Measurements from ENCODE around the gene ADD2. TPM values are rescaled to one million over a fixed set of nuclear protein-coding genes. Genes with fewer than 3 reads are reported as not detected.

ADD2 gene
- total RNA-seq, 1 experiment from 2014 or later, result 3.5 TPM

DNA sequence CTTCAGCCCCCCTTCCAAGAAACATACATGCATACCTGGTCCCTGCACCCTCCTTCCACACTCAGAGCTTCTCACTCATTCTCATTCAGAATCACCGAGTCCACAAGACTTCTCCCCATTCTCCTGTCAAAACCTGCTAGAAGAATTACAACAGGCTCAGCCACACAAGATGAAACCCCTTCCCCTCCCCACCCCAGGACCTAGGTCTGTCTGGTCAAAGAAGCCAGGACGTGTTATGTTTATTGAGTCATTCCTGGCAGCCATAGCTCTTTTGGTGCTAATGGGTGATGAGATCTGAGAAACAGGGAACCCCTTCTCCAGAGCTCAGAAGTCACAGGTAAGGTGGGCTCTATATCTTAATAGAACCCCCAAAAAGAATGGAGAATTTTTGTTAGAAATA lies 1.4 kb upstream of the ADD2 start:
- no peak overlapping the region for H2AFZ ChIP-seq
- no peak for DNase-seq
- H3K79me2 ChIP-seq (ENCODE audit: low read depth), result no peaks in the 10 kb centered on the region
- no peak overlapping the region for H3K4me3 ChIP-seq
- intact Hi-C loops (cut with micrococcal nuclease; ENCODE audit: unreplicated experiment), result no loop called here
- no peaks in the 10 kb centered on the region for H3K36me3 ChIP-seq (ENCODE audit: low read depth)
- CTCF ChIA-PET, result interaction anchor here (0.6 kb wide), 2 partner anchors 27 to 50 kb away, joined by 3 read pairs; no protein-coding TSS in a partner anchor
- no peaks in the 10 kb centered on the region for H3K4me1 ChIP-seq (replicated peaks; ENCODE audit: insufficient read depth)
- no peak overlapping the region for H3K27ac ChIP-seq
- POLR2A ChIA-PET (ENCODE audit: unreplicated experiment), result no interaction called here
- no peaks in the 10 kb centered on the region for H3K9me3 ChIP-seq (ENCODE audit: insufficient read depth, low read depth)
- TF ChIP-seq, protein P1, sequence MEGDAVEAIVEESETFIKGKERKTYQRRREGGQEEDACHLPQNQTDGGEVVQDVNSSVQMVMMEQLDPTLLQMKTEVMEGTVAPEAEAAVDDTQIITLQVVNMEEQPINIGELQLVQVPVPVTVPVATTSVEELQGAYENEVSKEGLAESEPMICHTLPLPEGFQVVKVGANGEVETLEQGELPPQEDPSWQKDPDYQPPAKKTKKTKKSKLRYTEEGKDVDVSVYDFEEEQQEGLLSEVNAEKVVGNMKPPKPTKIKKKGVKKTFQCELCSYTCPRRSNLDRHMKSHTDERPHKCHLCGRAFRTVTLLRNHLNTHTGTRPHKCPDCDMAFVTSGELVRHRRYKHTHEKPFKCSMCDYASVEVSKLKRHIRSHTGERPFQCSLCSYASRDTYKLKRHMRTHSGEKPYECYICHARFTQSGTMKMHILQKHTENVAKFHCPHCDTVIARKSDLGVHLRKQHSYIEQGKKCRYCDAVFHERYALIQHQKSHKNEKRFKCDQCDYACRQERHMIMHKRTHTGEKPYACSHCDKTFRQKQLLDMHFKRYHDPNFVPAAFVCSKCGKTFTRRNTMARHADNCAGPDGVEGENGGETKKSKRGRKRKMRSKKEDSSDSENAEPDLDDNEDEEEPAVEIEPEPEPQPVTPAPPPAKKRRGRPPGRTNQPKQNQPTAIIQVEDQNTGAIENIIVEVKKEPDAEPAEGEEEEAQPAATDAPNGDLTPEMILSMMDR (conservative IDR thresholded peaks at IDR 0.05), result no peak
- no peak for TF ChIP-seq EZH2 (IDR thresholded peaks at IDR 0.05; ENCODE audit: low read depth)
- no peaks in the 10 kb centered on the region for H3K9me2 ChIP-seq (ENCODE audit: insufficient read depth)
- no TSS peak for BruUV-seq (replicated peaks)
- H3K4me2 ChIP-seq, result no peak overlapping the region
- peaks cover 37% of the 10 kb centered on the region; the same call in 1 of the 2 replicates for H3K27me3 ChIP-seq (ENCODE audit: insufficient read depth, low read depth)
- no peaks in the 10 kb centered on the region for H3F3A ChIP-seq (ENCODE audit: insufficient read depth, low read depth)
- H4K20me1 ChIP-seq (ENCODE audit: insufficient read depth), result no peaks in the 10 kb centered on the region

DNA sequence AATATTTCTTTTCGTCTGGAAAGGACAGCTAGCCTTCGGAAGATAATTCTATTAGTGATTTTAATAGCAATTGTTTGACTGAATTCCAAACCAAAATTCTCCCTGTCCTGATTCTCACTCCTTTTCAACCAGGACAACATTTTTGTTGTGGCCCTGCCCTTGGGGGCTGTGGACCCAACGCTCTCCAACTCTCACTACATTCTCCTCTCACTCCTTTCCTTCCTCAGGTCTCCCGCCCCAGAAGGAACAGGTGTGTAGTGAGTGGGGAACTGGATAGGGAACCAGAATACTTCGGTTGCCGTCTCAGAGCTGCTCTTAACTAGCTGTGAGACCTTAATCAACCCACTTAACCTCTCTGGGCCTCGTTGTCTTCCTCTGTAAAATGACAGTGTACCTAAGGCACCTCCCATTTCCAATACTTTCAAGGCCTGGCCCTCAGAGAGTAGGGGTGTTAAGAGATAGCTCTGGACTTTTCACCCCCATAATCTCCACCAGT lies 638 bp upstream of the ADD2 start:
- POLR2A ChIA-PET (ENCODE audit: unreplicated experiment), result no interaction called here
- CTCF ChIA-PET, result interaction anchor here (0.5 to 0.6 kb wide), 2 partner anchors 49 to 1423 kb away, joined by 3 read pairs; no protein-coding TSS in a partner anchor
- TF ChIP-seq, protein P1 (conservative IDR thresholded peaks at IDR 0.05), result no peak
- Histone ChIP-seq H3K27ac (no peak overlapping the region), H3K9me2 (ENCODE audit: insufficient read depth) (no peaks in the 10 kb centered on the region), H3K9me3 (ENCODE audit: insufficient read depth, low read depth) (no peaks in the 10 kb centered on the region), H3K79me2 (ENCODE audit: low read depth) (no peaks in the 10 kb centered on the region), H3K4me1 (replicated peaks; ENCODE audit: insufficient read depth) (no peaks in the 10 kb centered on the region), H3K4me2 (no peak overlapping the region), H3F3A (ENCODE audit: insufficient read depth, low read depth) (no peaks in the 10 kb centered on the region), H3K4me3 (no peak overlapping the region), H2AFZ (no peak overlapping the region), H4K20me1 (ENCODE audit: insufficient read depth) (no peaks in the 10 kb centered on the region), H3K36me3 (ENCODE audit: low read depth) (no peaks in the 10 kb centered on the region), H3K27me3 (ENCODE audit: insufficient read depth, low read depth) (peaks cover 36% of the 10 kb centered on the region; the same call in 1 of the 2 replicates)
- no TSS peak for BruUV-seq (replicated peaks)
- intact Hi-C loops (cut with micrococcal nuclease; ENCODE audit: unreplicated experiment), result no loop called here
- no peak for DNase-seq

DNA sequence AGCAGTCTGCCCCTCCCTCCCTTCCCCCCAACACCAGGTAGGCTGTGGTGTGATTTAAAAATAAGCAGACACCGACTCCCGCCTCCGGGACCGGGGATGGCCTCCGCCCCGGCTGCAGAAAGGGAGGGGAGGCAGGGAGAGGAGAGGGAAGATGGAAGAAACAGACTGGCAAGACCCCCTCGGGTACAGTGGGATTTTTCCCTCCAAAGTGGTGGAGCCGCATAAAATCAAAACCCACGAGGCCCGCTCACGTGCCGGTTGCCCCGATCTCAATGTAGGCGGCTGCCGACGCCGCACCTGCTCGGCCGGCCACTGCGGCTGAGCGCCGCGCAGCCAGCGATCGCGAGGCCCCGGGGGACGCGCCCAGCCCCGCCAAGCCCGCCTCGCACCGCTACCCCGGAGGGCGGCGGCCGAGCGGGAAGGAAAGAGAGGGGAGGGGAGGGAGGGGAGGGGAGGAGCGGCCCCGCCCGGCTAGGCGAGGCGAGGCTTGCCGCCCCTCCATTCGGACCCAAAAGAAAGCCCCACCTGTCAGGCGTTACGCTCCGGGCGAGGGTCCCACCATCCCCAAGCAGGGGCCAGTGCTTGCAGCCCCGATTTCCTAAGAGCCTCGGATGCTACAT lies 811 bp downstream of the ADD2 start:
- peaks cover 32% of the 10 kb centered on the region; the same call in 1 of the 2 replicates for H3K27me3 ChIP-seq (ENCODE audit: insufficient read depth, low read depth)
- BruUV-seq (replicated peaks), result no TSS peak
- H3K9me3 ChIP-seq (ENCODE audit: insufficient read depth, low read depth), result no peaks in the 10 kb centered on the region
- TF ChIP-seq EZH2 (IDR thresholded peaks at IDR 0.05; ENCODE audit: low read depth), result no peak
- TF ChIP-seq, protein P1 (conservative IDR thresholded peaks at IDR 0.05), result no peak
- no peaks in the 10 kb centered on the region for H3K9me2 ChIP-seq (ENCODE audit: insufficient read depth)
- DNase-seq, result no peak
- H3K36me3 ChIP-seq (ENCODE audit: low read depth), result no peaks in the 10 kb centered on the region
- intact Hi-C loops (cut with micrococcal nuclease; ENCODE audit: unreplicated experiment), result no loop called here
- CTCF ChIA-PET, result no interaction called here
- no peaks in the 10 kb centered on the region for H4K20me1 ChIP-seq (ENCODE audit: insufficient read depth)
- no peak overlapping the region for H3K27ac ChIP-seq
- POLR2A ChIA-PET (ENCODE audit: unreplicated experiment), result no interaction called here
- no peaks in the 10 kb centered on the region for H3K4me1 ChIP-seq (replicated peaks; ENCODE audit: insufficient read depth)
- no peak overlapping the region for H3K4me3 ChIP-seq
- H3K79me2 ChIP-seq (ENCODE audit: low read depth), result no peaks in the 10 kb centered on the region
- no peaks in the 10 kb centered on the region for H3F3A ChIP-seq (ENCODE audit: insufficient read depth, low read depth)
- no peak overlapping the region for H2AFZ ChIP-seq
- H3K4me2 ChIP-seq, result no peak overlapping the region

Measured in PC-9 (cell line).